H1 (cell line): ENCODE measurements around the gene C14orf93. TPM values are rescaled to one million over a fixed set of nuclear protein-coding genes. Genes with fewer than 3 reads are reported as not detected.

Experiments used
- ASH2L ChIP-seq: fragments of 200-600, 300-600 bp; sonication (generic); IDR thresholded peaks from one replicate; pipeline ENCODE4 v1.7.1; 2017; ENCODE audit warnings: low read length
- BACH1 ChIP-seq: IDR thresholded peaks from 2 replicates; pipeline ENCODE4 v1.6.1; 2012; ENCODE audit warnings: low read length, improper control_type of control experiment
- CHD2 ChIP-seq: IDR thresholded peaks from 2 replicates; pipeline ENCODE4 v1.6.1; 2012; ENCODE audit warnings: low read length, improper control_type of control experiment
- CREB1 ChIP-seq: IDR thresholded peaks from 2 replicates; pipeline ENCODE4 v1.6.1; 2012; ENCODE audit warnings: inconsistent platforms
- HDAC2 ChIP-seq, 2 experiments: fragments of 300-600 bp in 1 of 2; sonication (generic) in 1 of 2; IDR thresholded peaks; 2 replicates each; pipeline ENCODE4 v1.6.1; 2011 to 2012; ENCODE audit warnings: low read depth in 2 of 2, low read length in 2 of 2, mild to moderate bottlenecking in 2 of 2, moderate library complexity in 2 of 2, borderline replicate concordance in 1 of 2, inconsistent platforms in 1 of 2
- JUND ChIP-seq: IDR thresholded peaks from 2 replicates; pipeline ENCODE4 v1.6.1; 2011; ENCODE audit warnings: mild to moderate bottlenecking, improper control_type of control experiment, low read length
- KDM1A ChIP-seq: fragments of 200-600, 300-600 bp; sonication (generic); IDR thresholded peaks from 2 replicates; pipeline ENCODE4 v1.7.1; 2016; ENCODE audit warnings: mild to moderate bottlenecking, low read length, borderline replicate concordance
- MAFK ChIP-seq: IDR thresholded peaks from 2 replicates; pipeline ENCODE4 v1.6.1; 2012; ENCODE audit warnings: low read depth, mild to moderate bottlenecking, improper control_type of control experiment, low read length
- POLR2A ChIP-seq, 2 experiments: IDR thresholded peaks; 1 replicate in 1 of 2; 2 replicates in 1 of 2; pipeline ENCODE4 v1.6.1; 2011; ENCODE audit warnings: low read depth in 2 of 2, low read length in 2 of 2, mild to moderate bottlenecking in 2 of 2; ENCODE audit errors: control extremely low read depth in 1 of 2
- POLR2AphosphoS5 ChIP-seq: IDR thresholded peaks from 2 replicates; pipeline ENCODE4 v1.6.1; 2011; ENCODE audit warnings: low read depth, low read length
- RNF2 ChIP-seq: fragments of 200-900, 300-1000 bp; sonication (generic); IDR thresholded peaks from 2 replicates; pipeline ENCODE4 v1.7.1; 2016; ENCODE audit warnings: borderline replicate concordance, low read depth, mild to moderate bottlenecking, antibody characterized with exemption, low read length; ENCODE audit not compliant: poor library complexity, severe bottlenecking; ENCODE audit errors: missing control alignments
- SAP30 ChIP-seq: fragments of 300-600 bp; sonication (generic); IDR thresholded peaks from 2 replicates; pipeline ENCODE4 v1.7.1; 2012; ENCODE audit warnings: low read length, moderate library complexity, mild to moderate bottlenecking, inconsistent platforms; ENCODE audit not compliant: insufficient read depth, insufficient replicate concordance
- TAF1 ChIP-seq: IDR thresholded peaks from 2 replicates; pipeline ENCODE4 v1.6.1; 2011; ENCODE audit warnings: mild to moderate bottlenecking, low read depth, low read length
- TEAD4 ChIP-seq: IDR thresholded peaks from 2 replicates; pipeline ENCODE4 v1.6.1; 2012; ENCODE audit warnings: low read depth, low read length, inconsistent platforms, mixed read lengths
- polyA plus RNA-seq, 7 experiments: library from polyadenylated mRNA; depleted of rRNA in 3 of 7; stranded (reverse) in 5 of 7; unstranded in 2 of 7; fragments of >200 nt in 5 of 7; fragments of 200-250 nt in 2 of 7; gene quantifications; 1 replicate in 5 of 7; 2 replicates in 1 of 7; 4 replicates in 1 of 7; pipeline versions ENCODE4 v1.2.1 to v1.2.3, GENCODE V29; 2011 to 2013; ENCODE audit warnings: missing spikeins in 2 of 7, mixed read lengths in 2 of 7
- total RNA-seq: library from RNA; stranded (reverse); fragmentation: NEBNext Ultra II Directional; extraction: Animal tissue kit (Norgen Biotek cat#: 25700); gene quantifications from 2 replicates; pipeline ENCODE4 v1.2.1, GENCODE V29; 2021
- TF ChIP-seq, protein P1 (sequence below): IDR thresholded peaks from 2 replicates; pipeline ENCODE4 v1.6.1; 2012; ENCODE audit warnings: inconsistent platforms
- TF ChIP-seq, protein P2 (sequence below): IDR thresholded peaks from 2 replicates; pipeline ENCODE4 v1.6.1; 2012; ENCODE audit warnings: low read length, inconsistent platforms
- TF ChIP-seq, protein P3 (sequence below), 3 experiments: IDR thresholded peaks; 1 replicate in 2 of 3; 2 replicates in 1 of 3; pipeline versions ENCODE4 v1.5.1 to v1.6.1; 2011; ENCODE audit warnings: low read length in 3 of 3, mild to moderate bottlenecking in 3 of 3, inconsistent platforms in 2 of 3, low read depth in 1 of 3, moderate library complexity in 1 of 3; ENCODE audit not compliant: insufficient read depth in 1 of 3; ENCODE audit errors: control extremely low read depth in 1 of 3

C14orf93 gene
- total and polyA plus RNA-seq, 2 of the 8 experiments (the other 6 are each of a cell fraction or from before 2014, with no cell fraction given): 7.8 to 8.2 TPM

DNA sequence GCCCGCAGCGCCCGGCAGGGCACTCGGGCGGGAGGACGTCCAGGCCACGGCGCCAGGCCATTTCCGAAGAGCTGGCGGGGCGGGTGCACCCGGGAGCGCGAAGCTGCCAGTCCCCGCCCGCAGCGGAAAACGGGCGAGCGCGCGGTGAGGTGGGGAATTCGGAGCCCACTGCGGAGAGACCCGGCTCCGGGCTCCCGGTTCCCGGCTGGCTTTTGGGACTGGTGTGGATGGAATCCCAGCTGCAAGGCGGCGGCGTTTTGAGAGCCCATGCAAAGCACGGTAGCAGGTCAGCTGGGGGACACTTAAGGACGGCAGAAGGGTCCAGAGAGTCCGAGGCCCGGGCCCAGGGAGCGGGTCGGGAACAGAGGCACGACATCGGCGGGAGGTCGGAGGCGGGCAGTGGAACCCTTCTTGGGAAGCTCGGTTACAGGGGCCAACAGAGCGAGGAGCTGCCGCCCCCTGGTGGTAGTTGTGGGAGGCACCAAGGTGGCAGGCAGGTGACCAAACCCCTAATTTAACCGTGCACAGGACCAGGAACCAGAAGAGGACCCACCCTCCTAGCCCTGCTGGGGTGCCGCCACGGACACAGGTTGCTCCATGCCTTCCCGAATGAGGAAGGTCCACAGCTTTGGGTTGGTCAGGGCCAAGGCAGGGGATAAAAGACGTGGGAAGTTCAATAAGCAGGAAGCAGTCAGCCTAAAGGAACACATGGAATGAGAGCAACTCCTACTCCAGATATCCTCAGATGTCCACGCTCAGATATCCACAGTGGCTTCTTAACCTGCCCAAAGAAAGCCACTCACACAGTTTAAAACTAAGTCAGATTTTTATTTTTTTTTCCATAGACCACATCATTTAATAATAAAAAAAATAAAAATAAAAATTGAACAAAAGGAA is 48.1 kb upstream of the C14orf93 start (continued):
- TF ChIP-seq POLR2AphosphoS5: peak; percentile 84
- 0 out of 2 replicates have a peak, but pooled peaks have one; percentile 6 for TF ChIP-seq CREB1
- no peak for TF ChIP-seq BACH1
- TF ChIP-seq RNF2: no peak
- TF ChIP-seq, protein P1, sequence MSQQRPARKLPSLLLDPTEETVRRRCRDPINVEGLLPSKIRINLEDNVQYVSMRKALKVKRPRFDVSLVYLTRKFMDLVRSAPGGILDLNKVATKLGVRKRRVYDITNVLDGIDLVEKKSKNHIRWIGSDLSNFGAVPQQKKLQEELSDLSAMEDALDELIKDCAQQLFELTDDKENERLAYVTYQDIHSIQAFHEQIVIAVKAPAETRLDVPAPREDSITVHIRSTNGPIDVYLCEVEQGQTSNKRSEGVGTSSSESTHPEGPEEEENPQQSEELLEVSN: no peak
- TF ChIP-seq TAF1: 0 out of 2 replicates have a peak, but pooled peaks have one; percentile 43
- TF ChIP-seq POLR2A (IDR thresholded peaks at IDR 0.05; ENCODE audit: control extremely low read depth in 1 of 2, low read depth in 2 of 2, low read length in 2 of 2): peak in 1 of 2 experiments; percentile 61; a peak in 2 of 3 replicates
- peak; percentile 20; the same call in 1 of the 2 replicates for TF ChIP-seq KDM1A
- TF ChIP-seq MAFK: 0 out of 2 replicates have a peak, but pooled peaks have one; percentile 17
- TF ChIP-seq ASH2L: peak; percentile 38
- TF ChIP-seq JUND: 0 out of 2 replicates have a peak, but pooled peaks have one; percentile 14
- no peak for TF ChIP-seq TEAD4
- TF ChIP-seq, protein P2, sequence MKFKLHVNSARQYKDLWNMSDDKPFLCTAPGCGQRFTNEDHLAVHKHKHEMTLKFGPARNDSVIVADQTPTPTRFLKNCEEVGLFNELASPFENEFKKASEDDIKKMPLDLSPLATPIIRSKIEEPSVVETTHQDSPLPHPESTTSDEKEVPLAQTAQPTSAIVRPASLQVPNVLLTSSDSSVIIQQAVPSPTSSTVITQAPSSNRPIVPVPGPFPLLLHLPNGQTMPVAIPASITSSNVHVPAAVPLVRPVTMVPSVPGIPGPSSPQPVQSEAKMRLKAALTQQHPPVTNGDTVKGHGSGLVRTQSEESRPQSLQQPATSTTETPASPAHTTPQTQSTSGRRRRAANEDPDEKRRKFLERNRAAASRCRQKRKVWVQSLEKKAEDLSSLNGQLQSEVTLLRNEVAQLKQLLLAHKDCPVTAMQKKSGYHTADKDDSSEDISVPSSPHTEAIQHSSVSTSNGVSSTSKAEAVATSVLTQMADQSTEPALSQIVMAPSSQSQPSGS: 0 out of 2 replicates have a peak, but pooled peaks have one; percentile 23
- TF ChIP-seq HDAC2 (IDR thresholded peaks at IDR 0.05; ENCODE audit: borderline replicate concordance in 1 of 2, low read depth in 2 of 2, low read length in 2 of 2): 0 out of 4 replicates have a peak, but pooled peaks of 1 of the 2 experiments have one; percentile 5
- TF ChIP-seq CHD2: peak; percentile 59; the same call in 1 of the 2 replicates
- TF ChIP-seq, protein P3, sequence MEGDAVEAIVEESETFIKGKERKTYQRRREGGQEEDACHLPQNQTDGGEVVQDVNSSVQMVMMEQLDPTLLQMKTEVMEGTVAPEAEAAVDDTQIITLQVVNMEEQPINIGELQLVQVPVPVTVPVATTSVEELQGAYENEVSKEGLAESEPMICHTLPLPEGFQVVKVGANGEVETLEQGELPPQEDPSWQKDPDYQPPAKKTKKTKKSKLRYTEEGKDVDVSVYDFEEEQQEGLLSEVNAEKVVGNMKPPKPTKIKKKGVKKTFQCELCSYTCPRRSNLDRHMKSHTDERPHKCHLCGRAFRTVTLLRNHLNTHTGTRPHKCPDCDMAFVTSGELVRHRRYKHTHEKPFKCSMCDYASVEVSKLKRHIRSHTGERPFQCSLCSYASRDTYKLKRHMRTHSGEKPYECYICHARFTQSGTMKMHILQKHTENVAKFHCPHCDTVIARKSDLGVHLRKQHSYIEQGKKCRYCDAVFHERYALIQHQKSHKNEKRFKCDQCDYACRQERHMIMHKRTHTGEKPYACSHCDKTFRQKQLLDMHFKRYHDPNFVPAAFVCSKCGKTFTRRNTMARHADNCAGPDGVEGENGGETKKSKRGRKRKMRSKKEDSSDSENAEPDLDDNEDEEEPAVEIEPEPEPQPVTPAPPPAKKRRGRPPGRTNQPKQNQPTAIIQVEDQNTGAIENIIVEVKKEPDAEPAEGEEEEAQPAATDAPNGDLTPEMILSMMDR (IDR thresholded peaks at IDR 0.05; ENCODE audit: control extremely low read depth in 1 of 3, insufficient read depth in 1 of 3, low read depth in 1 of 3, low read length in 3 of 3): peak; percentile 87 to 96 (median 95)
- peak; percentile 60 for TF ChIP-seq SAP30
